PC-3 (cell line): ENCODE results near the gene JDP2. TPM values are rescaled to one million over a fixed set of nuclear protein-coding genes. Genes with fewer than 3 reads are reported as not detected.

ENCODE experiments used
- ATAC-seq: fragments of 200-7000 bp; cut with Tn5 transposase; 2 replicates; pipeline ENCODE4 v1.9.1; 2020; ENCODE audit warnings: mild to moderate bottlenecking, moderate library complexity
- BruUV-seq: library from RNA; stranded (reverse); fragments of 400-500 nt; replicated peaks from 2 replicates; lab custom pipeline; 2021; lab: Mats Ljungman, UMichigan
- CTCF ChIA-PET: fragments of 300-600 bp; sonication (Branson Sonifier 250); formaldehyde crosslinking; loops from one replicate; lab custom pipeline; 2022; ENCODE audit warnings: antibody characterized with exemption; lab: Charles Lee
- POLR2A ChIA-PET: fragments of 300-600 bp; sonication (Branson Sonifier 250); formaldehyde crosslinking; loops from one replicate; lab custom pipeline; 2022; ENCODE audit warnings: antibody characterized with exemption; ENCODE audit not compliant: unreplicated experiment; lab: Charles Lee
- DNase-seq: peaks from one replicate; pipeline ENCODE4 v3.0.0-alpha.2; 2015
- H2AFZ ChIP-seq: fragments of 300-600 bp; sonication (generic); 2 replicates; pipeline ENCODE4 v1.6.0; 2016; ENCODE audit warnings: antibody characterized with exemption, low read length
- H3F3A ChIP-seq: fragments of 300-600 bp; sonication (generic); one replicate; pipeline ENCODE4 v1.6.0; 2017; ENCODE audit warnings: antibody characterized with exemption, low read length, control low read depth, mild to moderate bottlenecking; ENCODE audit not compliant: unreplicated experiment
- H3K27ac ChIP-seq: fragments of 300-600 bp; sonication (generic); 2 replicates; pipeline ENCODE4 v1.5.1; 2016; ENCODE audit warnings: mild to moderate bottlenecking, low read length
- H3K27me3 ChIP-seq: fragments of 300-600 bp; sonication (generic); 2 replicates; pipeline ENCODE4 v1.6.1; 2016; ENCODE audit warnings: low read length, mixed read lengths
- H3K36me3 ChIP-seq: fragments of 300-600 bp; sonication (generic); 2 replicates; pipeline ENCODE4 v1.6.1; 2016; ENCODE audit warnings: low read depth, mixed run types, low read length, mixed read lengths
- H3K4me1 ChIP-seq: fragments of 300-600 bp; sonication (generic); 2 replicates; pipeline ENCODE4 v1.5.1; 2016; ENCODE audit warnings: low read length; ENCODE audit not compliant: insufficient read depth
- H3K4me2 ChIP-seq: fragments of 300-600 bp; sonication (generic); 2 replicates; pipeline ENCODE4 v1.6.0; 2016; ENCODE audit warnings: low read length
- H3K4me3 ChIP-seq: fragments of 300-600 bp; sonication (generic); 2 replicates; pipeline ENCODE4 v1.5.1; 2016; ENCODE audit warnings: mild to moderate bottlenecking, low read length, mixed read lengths
- H3K79me2 ChIP-seq: fragments of 300-600 bp; sonication (generic); 2 replicates; pipeline ENCODE4 v1.6.1; 2017; ENCODE audit warnings: low read length, mixed read lengths
- H3K9ac ChIP-seq: fragments of 300-600 bp; sonication (generic); 2 replicates; pipeline ENCODE4 v1.6.0; 2016; ENCODE audit warnings: mild to moderate bottlenecking, low read length
- H3K9me2 ChIP-seq: fragments of 300-600 bp; sonication (generic); replicated peaks from 2 replicates; pipeline ENCODE4 v1.6.1; 2016; ENCODE audit warnings: mixed run types, low read length, mixed read lengths
- H3K9me3 ChIP-seq: fragments of 300-600 bp; sonication (generic); 2 replicates; pipeline ENCODE4 v1.6.1; 2016; ENCODE audit warnings: low read length, mixed read lengths
- H4K20me1 ChIP-seq: fragments of 300-600 bp; sonication (generic); 2 replicates; pipeline ENCODE4 v1.6.1; 2016; ENCODE audit warnings: low read length, mixed read lengths
- CTCF ChIP-seq: fragments of 300-600 bp; sonication (generic); conservative IDR thresholded peaks from 2 replicates; pipeline ENCODE4 v1.5.1; 2017; ENCODE audit warnings: antibody characterized with exemption, low read depth, mild to moderate bottlenecking, low read length
- EZH2 ChIP-seq: fragments of 300-600 bp; sonication (generic); IDR thresholded peaks from one replicate; pipeline ENCODE4 v1.6.1; 2017; ENCODE audit warnings: antibody characterized with exemption, mild to moderate bottlenecking, low read length; ENCODE audit not compliant: unreplicated experiment
- EZH2phosphoT487 ChIP-seq: fragments of 300-600 bp; sonication (generic); IDR thresholded peaks from 2 replicates; pipeline ENCODE4 v1.6.1; 2018; ENCODE audit warnings: mild to moderate bottlenecking, antibody characterized with exemption, low read length, borderline replicate concordance
- intact Hi-C: fragments of 100-400 bp; cut with micrococcal nuclease; formaldehyde crosslinking; loops from 2 replicates; pipeline ENCODE4 v1.9.0; 2023
- total RNA-seq: library from RNA; depleted of rRNA; stranded (reverse); fragments of >200 nt; gene quantifications from 2 replicates; pipeline ENCODE4 v1.2.3, GENCODE V29; 2014

The JDP2 gene
- total RNA-seq, 1 experiment from 2014 or later: 5.8 TPM

- H3K9me3 ChIP-seq: no peaks in the 10 kb centered on the region
- H3K27me3 ChIP-seq: no peaks in the 10 kb centered on the region
- no peak overlapping the region for H3K9ac ChIP-seq
- POLR2A ChIA-PET: no interaction called here
- no peak overlapping the region for H2AFZ ChIP-seq
- CTCF ChIA-PET: interaction anchor here (0.5 kb wide), 1 partner anchor 8 kb away, joined by 3 read pairs; no protein-coding TSS in a partner anchor
- DNase-seq (no peak), ATAC-seq (no peak)
- H3K9me2 ChIP-seq: no peaks in the 10 kb centered on the region
- intact Hi-C loops: no loop called here
- H4K20me1 ChIP-seq: no peaks in the 10 kb centered on the region
- no peak overlapping the region for H3K27ac ChIP-seq
- TF ChIP-seq CTCF (no peak), EZH2 (no peak), EZH2phosphoT487 (no peak)
- H3K4me2 ChIP-seq: no peak overlapping the region
- BruUV-seq: no TSS peak
- H3K4me1 ChIP-seq: peaks cover 8% of the 10 kb centered on the region; the same call in 1 of the 2 replicates
- no peaks in the 10 kb centered on the region for H3F3A ChIP-seq
- H3K79me2 ChIP-seq: no peaks in the 10 kb centered on the region
- H3K36me3 ChIP-seq: no peaks in the 10 kb centered on the region
- H3K4me3 ChIP-seq: no peak overlapping the region
Observed at GRCh38 chr14:75441728-75442127, 13.9 kb downstream of the JDP2 start.

GRCh38 chr14:75442166-75442565 lies 14.3 kb downstream of the JDP2 start:
- TF ChIP-seq EZH2 (no peak), EZH2phosphoT487 (no peak), CTCF (no peak)
- Histone ChIP-seq H4K20me1 (no peaks in the 10 kb centered on the region), H3K9me3 (no peaks in the 10 kb centered on the region), H3K79me2 (no peaks in the 10 kb centered on the region), H3K4me1 (peaks cover 8% of the 10 kb centered on the region; the same call in 1 of the 2 replicates), H3K27me3 (no peaks in the 10 kb centered on the region), H3K4me3 (no peak overlapping the region), H3K27ac (no peak overlapping the region), H3K9me2 (no peaks in the 10 kb centered on the region), H3K36me3 (no peaks in the 10 kb centered on the region), H3F3A (no peaks in the 10 kb centered on the region), H2AFZ (no peak overlapping the region), H3K9ac (no peak overlapping the region), H3K4me2 (no peak overlapping the region)
- DNase-seq (no peak), ATAC-seq (no peak)
- CTCF ChIA-PET: no interaction called here
- no TSS peak for BruUV-seq
- POLR2A ChIA-PET: no interaction called here
- intact Hi-C loops: no loop called here

- ATAC-seq (no peak), DNase-seq (peak; percentile 31)
- Histone ChIP-seq H3K4me1 (peaks cover 8% of the 10 kb centered on the region; the same call in 1 of the 2 replicates), H3K36me3 (no peaks in the 10 kb centered on the region), H3F3A (no peaks in the 10 kb centered on the region), H2AFZ (no peak overlapping the region), H3K9me3 (no peaks in the 10 kb centered on the region), H3K9ac (no peak overlapping the region), H3K79me2 (no peaks in the 10 kb centered on the region), H3K9me2 (no peaks in the 10 kb centered on the region), H3K4me3 (no peak overlapping the region), H3K27me3 (no peaks in the 10 kb centered on the region), H3K4me2 (no peak overlapping the region), H4K20me1 (no peaks in the 10 kb centered on the region), H3K27ac (no peak overlapping the region)
- intact Hi-C loops: no loop called here
- CTCF ChIA-PET: interaction anchor here (0.6 kb wide), 1 partner anchor 944 kb away, joined by 3 read pairs; no protein-coding TSS in a partner anchor
- no TSS peak for BruUV-seq
- POLR2A ChIA-PET: no interaction called here
- TF ChIP-seq EZH2 (no peak), EZH2phosphoT487 (no peak), CTCF (no peak)
Observed at GRCh38 chr14:75442642-75443041, 14.8 kb downstream of the JDP2 start.
